ENCODE measurements around the gene MPEG1.

Gene MPEG1, protein sequence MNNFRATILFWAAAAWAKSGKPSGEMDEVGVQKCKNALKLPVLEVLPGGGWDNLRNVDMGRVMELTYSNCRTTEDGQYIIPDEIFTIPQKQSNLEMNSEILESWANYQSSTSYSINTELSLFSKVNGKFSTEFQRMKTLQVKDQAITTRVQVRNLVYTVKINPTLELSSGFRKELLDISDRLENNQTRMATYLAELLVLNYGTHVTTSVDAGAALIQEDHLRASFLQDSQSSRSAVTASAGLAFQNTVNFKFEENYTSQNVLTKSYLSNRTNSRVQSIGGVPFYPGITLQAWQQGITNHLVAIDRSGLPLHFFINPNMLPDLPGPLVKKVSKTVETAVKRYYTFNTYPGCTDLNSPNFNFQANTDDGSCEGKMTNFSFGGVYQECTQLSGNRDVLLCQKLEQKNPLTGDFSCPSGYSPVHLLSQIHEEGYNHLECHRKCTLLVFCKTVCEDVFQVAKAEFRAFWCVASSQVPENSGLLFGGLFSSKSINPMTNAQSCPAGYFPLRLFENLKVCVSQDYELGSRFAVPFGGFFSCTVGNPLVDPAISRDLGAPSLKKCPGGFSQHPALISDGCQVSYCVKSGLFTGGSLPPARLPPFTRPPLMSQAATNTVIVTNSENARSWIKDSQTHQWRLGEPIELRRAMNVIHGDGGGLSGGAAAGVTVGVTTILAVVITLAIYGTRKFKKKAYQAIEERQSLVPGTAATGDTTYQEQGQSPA
- 0 reads per million in 3 experiments for total RNA-seq

DNA sequence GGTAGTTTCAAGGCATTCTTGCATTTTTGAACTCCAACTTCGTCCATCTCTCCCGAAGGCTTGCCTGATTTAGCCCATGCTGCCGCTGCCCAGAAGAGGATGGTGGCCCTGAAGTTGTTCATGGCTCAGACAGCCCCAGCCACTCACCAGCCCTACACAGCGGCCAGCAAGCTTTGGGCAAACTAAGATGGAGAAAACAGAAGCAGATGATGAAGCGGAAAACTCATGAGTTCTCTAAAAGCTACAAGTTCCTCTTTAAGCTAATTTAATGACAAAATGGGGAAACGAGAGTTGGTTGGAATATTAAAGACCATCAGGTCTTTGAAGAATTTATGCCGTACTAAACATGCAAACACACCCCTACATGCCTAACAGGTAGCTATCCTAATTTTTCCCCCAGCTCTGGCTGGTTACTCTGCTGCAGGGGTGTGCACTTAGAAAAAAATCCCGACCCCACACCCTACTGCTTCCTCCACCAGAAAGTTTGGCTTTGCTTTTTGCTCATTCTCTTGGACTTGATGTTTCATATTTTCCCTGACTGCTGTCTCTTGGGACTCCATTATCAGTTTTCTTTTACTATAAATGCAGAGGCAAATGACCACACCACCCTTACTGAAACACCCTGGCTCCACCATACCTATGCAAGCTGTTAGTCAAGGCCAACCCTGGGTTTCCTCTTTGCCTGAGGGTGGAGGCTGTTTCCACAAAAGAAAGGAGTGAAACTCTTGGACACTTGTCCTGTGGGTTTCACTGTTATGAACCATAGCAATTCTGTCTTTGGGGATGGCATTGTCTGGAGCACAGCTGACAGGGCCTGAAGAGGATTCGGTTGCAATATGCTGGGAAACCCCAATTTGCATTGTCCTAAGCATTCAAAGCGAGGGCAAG, at the start of gene MPEG1:
TSS of gene MPEG1 (minus strand) at position 184 of the 888 bp plus-strand sequence. CDS start at position 122, 62 bp downstream.
- DNase-seq = no peak

DNA sequence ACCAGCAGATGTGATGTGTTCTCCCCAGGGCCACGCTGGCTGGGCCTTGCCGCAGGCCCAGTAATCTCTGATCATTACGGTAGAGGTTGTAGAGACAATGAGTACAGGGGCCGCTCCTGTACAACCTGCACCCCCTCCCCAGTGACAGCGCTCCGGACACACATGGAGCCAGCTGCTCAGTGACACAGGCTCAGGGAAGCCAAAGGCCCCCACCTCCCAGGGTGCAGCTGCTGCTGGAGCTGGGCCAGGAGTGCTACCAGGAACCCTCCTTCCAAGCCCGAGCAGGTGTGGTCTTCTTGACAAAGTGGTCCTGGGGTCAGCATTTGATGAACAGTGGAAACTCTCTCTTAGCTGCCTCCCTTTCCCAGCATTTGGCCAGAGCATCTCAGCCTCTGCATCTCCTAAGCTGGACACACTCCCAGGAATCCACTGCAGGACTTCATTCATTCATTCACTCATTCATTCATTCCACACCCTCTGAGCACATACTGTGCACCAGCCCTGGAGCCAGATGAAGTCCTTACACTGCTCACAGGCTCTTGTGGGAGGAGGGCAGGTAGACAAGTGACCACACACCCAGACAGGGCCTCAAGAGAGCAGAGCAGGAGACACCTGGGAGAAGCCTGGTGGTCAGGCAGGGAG, 49.6 kb upstream of the MPEG1 start:
- no peak for DNase-seq

DNA sequence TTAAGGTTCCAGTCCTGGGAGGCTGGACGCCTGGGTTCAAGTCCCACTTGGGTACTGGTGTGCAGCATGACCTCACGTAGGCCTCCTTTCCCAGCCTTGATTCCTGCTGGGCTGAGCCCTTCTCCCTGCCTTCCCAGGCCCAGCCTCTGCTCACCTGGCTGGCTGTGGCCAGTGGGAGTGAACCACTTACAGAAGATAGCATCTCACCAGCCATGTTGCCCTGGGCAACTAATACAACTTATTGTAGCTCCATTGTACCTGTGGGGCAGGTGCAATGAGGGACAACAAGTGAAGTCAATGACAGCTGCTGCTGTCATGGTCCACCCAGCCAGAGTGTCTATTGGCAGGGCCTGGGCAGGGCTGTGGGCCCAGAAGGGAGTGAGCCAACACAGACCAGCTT, 48.4 kb upstream of the MPEG1 start:
- DNase-seq = no peak

DNA sequence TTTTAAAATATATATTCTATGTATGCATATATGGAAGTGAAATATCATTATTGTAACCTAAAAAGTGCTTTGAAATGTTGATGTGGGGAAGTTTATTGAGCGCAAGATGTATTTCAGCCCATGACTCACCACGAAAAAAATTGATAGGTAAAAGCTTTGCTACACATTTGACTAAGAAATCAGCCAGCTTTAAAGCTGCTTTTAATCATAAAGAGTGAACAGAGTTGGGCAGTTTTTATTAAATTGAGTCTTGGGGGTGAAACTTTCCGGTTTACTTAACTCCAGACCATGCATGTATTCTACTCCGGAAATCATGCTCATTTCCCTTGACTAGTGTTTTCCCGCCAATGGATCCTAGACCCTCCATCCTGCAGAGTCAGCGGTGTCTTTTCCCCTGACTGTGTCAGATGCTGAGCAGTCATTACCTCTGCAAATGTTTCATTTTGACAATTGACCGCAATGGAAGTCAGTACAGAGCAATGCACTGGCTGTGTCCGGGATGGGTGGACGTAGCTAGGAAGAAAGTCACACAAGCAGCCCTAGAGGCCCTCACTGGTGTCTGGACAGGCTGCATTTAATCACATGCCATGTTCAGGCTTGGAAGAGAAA, 47.2 kb upstream of the MPEG1 start:
- DNase-seq = no peak

DNA sequence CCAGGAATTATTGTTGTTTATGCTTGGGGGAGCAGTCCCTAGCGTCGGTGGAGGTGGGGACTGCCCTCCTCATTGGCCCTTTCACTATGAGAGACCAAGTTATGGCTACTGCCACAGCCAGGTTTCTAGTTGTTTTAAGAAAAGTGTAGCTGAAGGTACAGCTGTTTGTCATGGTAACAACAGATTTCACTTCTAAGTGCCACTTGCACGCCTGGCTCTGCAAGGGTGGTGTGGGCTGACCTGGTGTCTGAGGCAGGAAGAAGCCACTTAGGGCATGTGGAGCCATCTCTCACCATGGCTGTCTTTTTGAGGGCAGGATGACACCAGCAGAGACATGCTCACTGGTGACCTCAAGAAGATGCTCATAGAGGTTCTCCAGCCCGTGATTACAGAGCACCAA, 46.3 kb upstream of the MPEG1 start:
- DNase-seq = no peak

DNA sequence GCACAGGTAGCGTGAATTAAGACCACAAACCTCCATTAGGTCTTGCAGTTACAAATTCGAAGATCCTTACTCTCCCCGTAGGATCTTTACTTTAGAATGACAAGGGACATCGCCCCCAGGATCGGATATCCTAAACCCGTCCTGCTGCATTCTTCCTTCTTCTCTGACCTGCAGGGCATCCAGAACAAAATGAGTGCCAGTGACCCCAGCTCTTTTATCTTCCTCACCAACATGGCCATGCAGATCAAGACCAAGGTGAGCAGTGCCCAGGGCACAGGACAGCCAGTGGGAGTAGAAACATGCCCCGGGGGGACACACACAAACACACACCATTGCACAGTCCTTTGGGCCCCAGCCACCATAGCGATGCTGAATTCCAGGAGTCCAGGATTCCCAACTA, 42.6 kb upstream of the MPEG1 start:
- no peak for DNase-seq

DNA sequence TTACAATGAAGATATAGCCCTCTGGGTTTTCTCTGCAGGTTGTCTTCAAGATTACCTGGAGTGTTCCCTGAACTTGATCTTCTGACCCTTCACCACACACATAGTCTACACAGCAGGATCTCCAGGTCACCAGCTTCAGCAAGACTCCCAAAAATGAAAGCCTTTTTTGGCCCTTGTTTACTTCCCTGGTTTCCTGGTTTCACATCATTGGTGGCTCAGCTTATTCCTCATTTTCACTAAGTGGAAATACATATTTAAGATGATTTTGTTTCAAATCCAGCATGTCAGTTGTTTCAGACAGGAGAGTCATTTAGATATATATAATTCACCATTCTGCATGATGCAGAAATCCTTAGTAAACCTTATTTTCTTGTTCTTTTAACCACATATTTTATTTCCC, 41.6 kb upstream of the MPEG1 start:
- no peak for DNase-seq

DNA sequence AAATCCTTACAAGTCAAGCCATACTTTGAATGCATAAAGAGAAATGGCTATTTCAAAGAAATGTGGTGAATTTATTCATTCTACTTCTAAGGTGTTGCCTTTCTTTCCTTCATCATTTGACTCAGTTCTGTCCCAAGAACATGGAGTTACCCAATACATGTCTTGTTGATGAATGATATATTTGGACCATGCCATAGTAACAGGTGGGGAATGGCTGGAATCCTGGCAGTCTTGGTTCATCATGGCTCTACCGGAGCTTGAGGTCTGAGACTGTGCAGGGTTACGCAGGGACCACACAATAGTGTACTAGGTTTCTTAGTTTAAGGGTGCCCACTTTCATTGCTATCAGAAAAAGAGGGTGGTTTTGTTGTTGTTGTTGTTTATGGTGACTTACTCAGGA, 40.3 kb upstream of the MPEG1 start:
- no peak for DNase-seq

DNA sequence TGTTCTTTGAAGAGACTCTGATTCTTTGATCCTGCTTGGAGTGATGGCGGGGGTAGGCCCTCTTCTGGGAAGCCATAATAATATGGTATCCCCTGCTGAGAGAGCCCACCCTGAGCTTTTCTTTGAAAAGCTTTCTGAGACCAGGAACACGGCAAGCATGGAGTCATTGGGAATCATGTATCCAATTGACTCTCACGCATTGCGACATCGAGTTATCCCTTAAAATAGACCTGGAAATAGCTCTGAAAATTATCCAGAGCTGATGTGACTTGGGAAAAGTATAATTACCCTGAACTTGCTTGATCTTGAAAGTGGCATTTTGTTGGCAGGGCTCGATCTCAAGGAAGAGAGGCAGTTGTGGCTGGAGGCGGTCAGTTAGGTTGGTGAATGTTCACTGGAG, 36.8 kb upstream of the MPEG1 start:
- no peak for DNase-seq

DNA sequence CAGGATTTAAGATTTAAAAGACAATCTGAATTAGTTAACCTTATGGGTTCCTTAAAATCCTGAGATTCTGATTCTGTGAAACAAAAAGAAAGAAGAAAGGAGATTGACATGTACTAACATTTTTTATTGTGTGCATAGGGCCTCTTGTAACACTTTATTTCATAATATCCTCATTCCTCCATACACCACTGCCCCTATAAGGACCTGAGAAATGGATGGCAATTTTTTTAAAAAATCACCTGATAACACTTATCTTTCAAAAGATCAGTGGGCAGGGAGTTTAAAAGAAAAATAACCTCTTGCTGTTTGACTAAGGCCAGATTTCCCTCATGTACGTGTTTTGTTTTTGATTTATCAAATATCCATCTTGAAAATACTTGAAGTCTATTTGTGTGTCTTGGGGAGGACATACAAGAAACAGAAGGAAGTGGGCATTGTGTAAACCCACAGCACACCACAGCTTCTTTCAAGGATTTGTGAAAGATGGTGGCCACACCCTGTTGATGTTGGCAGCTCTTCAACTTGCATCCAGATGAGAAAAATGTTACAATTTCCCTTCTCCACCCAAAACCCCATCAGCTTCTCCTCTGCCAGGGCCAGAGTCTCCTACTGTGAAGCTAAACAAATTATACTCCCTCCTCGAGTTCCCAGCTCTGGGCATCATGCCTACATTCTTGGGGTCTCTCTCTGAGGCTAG, 35.0 kb upstream of the MPEG1 start:
- DNase-seq = peak; percentile 57

DNA sequence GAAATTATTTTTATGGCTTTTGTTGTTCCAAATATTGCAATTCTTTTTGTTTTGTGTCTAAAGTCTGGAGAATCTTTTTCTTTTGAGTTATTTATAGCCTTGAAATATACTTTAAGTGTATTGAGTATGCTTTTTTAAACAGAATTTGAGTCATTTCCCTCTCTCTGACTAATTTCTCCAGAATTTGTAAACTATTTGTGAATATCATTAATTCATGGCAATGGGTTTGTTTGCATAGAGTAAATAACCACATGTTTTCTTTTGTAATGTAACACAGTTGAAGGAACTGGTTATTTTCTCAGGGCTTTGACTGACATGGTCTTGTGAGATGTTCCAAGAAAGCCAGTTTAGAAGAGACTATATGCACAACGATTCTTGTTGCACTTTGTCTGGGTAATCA, 30.9 kb upstream of the MPEG1 start:
- DNase-seq = no peak

DNA sequence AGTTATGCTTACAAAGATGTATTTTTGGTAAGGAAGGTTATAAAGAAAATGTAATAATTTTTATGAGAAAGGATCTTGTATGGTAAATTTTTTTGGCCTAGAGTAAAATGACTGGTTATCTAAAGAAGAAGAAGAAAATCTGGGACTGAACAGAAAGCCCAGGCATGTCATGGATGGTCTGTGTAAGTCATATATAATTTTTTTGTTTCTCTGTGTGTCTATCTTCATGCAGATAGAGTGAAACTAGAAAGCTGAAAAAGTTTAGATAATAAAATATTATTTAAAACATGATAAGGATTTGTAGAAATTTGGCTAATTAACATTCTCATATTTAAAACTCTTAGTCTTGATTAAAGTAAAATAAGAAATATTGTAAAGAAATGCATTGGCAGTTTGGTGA, 27.6 kb upstream of the MPEG1 start:
- DNase-seq = no peak

DNA sequence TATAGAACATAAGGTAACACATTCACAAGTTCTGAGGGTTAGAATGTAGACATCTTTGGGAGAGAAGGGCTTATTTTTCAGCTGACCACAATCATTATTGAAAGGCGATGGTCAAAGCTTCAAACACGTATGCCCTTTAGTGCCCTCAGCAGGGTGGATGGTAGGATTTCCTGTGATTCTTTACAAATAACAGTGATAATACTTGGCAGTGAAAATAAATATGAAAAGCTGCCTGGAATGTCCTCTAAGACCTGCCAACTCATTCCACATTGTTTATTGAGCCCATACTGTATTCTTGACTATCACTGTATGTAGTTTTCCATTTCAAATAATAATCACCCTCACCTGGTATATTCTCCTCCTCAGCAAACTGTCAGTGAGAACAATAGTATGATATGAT, 13.7 kb upstream of the MPEG1 start:
- no peak for DNase-seq

DNA sequence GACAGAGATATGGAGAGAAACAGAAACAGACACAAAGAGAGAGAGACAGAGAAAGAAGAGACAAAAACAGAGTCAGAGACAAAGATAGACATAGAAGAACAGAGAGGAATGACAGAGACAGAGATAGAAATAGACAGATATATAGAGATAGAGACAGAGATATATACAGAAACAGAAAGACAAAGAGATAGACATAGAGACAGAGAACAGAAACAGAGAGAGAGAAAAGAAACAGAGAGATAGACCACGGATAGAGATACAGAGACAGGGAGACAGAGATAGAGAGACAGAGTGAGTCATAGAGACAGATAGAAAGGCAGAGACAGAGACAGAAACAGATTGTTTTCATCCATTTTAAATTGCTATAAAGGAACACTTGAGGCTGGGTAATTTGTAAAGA, 12.3 kb upstream of the MPEG1 start:
- DNase-seq = no peak

DNA sequence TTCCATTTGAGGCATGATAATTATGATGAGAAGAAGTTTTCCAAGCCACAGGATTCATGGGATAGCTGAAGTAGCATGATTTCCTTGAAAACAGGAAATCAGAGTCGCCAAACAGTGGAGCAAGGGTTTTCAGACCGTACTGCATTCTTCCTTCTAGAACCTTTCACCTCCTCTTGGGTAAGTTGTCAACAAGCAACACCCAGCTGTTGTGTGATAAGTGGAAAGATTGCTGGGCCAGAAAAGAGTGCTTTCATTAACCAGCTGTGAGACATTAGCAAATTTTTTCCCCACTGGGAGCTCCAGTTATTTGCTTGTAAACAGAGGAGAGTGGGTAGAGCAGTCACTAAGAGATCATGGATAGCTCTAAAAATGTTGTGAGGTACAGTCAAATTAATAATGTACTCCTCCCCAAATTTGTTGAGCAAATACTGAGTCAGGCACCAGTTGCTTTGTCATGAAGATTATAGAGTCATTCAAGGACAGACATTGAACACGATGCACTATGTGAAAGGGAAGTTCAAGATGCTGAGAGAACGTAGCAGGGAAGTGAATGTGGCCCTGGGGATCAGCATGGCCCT, 11.7 kb upstream of the MPEG1 start:
- DNase-seq = no peak

DNA sequence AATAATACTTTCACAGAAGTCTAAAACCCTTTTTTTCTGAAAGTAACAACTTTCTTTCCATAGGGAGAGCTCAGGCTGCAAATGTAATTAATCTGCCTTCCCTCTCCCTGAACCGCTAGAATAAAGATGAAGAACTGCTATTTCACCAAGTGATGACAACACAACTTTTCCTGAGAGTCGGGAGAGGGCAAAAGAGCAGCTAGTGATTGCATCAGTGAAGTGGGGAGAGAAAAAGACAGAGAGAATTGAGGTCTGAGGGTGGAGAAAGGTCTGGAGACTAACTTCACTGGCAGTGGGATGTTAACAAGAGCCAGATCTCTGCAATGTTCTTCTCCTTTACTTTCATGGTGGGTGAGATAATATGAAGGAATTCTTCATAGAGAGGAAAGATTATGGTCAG, 10.9 kb upstream of the MPEG1 start:
- DNase-seq = no peak

DNA sequence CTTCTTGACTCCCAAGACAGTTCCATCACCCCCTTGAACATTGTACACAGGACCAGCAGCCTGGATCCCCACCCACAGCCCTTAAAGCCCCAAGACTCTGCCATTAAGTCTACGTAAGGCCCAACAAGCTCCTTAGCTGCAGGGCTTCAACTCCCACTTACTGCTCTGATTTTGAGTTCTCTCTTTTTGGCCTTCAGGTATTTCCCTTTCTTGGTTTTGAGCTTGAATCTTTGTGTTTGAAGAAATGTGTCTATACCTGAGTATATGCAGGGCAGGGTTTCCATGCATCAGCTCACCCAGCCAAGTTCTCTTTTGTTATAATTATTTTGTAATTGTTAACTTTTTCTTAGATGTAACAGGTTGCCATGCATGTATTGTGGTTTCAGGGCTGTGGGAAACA, 10.4 kb upstream of the MPEG1 start:
- no peak for DNase-seq

DNA sequence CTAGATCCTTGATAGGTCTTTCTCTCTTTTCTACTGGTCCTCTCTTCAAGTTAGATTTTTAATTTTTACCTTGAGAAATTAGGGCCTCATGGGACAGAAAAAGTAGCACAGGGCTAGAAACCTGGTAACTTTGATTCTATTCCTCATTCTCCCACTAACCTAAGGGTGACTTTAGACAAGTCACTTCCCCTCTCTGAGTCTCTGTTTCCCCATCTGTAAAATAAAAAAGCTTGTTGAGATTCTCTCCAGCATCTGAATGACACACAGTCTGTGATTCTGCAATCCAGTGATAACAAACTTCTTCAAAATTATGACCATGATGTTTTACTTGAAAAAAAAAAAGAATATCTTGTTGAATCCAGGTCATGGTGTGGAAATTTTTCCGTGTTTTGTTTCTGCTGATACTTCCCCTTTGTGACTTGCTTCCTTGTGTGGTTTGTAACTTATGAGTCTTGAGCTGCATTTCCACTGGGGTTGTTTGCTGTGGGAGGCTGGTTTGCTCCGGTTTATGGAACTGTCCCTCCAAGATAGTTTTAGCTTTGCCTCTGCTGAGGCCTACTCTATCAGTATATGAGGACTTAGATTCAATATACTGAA, 9.8 kb upstream of the MPEG1 start:
- no peak for DNase-seq

DNA sequence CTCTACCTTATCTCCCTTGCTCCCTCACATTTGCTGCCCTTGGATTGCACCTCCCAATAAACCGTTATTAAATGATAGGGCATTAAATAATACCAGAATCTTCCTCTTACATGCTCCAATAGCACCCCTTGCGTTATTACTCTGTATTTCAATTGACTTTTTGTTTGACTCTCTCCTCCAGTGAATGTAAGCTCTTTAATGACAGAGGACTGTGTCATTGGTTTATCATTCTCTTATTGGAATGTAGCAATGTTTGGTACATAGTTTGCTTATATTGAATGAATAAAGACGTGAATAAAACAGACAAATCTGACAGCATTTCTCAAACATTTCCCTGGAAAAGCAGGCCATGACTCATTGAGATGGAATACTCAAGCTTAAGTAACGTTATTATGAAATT, 8.7 kb upstream of the MPEG1 start:
- no peak for DNase-seq

DNA sequence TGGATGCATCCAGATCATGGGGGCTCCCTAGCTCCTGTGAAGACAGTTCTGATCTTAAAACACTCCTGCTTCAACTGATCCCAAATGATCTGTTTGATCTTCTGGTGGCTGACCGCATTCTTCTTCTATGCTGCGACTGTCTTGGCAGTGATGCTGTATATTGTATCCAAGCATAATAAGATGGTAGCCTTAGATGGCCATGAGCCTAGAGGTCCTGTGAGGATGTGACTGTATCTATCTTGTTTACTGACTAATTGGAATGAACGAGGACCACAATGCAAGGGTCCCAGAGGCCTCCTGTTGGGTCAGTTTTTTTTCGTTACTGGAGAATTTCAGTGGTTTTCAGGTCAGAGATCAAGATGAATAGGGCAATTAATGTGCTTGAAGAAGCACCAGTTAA, 7.1 kb upstream of the MPEG1 start:
- no peak for DNase-seq

DNA sequence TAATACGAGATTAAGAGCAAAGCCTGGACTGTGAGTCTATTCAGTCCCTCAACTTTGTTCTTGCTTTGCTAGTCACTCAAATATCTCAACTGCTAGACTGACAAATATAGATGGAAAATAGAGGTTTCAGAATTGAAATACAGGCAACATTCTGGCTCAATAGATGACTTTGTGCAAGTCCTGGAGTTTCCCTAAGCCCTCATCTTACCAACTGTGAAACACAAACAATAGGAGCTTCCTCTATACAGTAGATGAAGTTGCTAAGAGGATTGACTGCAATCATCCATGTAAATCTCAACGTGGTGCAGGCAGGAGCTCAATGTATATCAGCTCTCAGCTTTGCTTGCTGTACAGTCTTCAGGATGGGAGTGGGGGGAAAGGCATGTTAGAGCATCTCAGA, 6.2 kb upstream of the MPEG1 start:
- DNase-seq = no peak
